ENCODE measurements around the gene GID8. TPM values are rescaled to one million over a fixed set of nuclear protein-coding genes. Genes with fewer than 3 reads are reported as not detected.

GID8 gene
- total and polyA plus RNA-seq, 2 of the 13 experiments (the other 11 are each of a cell fraction or from before 2014, with no cell fraction given): 39.6 to 59.8 TPM

DNA sequence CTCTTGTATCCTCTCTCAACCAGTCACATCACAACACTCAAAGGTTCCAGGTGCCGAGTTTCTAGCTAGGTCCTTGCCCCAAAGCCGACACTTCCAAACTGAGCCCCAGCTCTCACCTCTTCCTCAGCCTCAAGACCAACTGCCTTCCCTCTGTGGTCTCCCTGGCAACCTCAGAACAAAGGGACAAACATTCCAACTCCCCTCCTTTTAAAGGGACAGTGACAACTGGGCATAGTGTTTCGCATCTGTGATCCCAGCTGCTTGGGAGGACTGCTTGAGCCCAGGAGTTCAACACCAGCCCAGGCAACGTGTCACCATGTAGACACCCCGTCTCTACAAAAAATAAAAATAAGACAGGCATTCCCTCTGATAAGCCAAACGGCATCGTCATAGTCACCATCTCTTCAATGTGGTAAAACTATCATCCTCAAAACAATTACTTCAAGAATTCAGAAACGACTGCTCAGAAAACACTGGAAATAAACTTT is 22.9 kb upstream of the GID8 start (continued):
- TF ChIP-seq ZNF543 (CRISPR knock-in tag; IDR thresholded peaks at IDR 0.05) (no peak), KDM2A (CRISPR knock-in tag; IDR thresholded peaks at IDR 0.05; ENCODE audit: borderline replicate concordance, low read depth) (peak; percentile 28; the same call in 1 of the 2 replicates), KAT8 (CRISPR knock-in tag; IDR thresholded peaks at IDR 0.05) (no peak), GATAD2A (CRISPR knock-in tag; IDR thresholded peaks at IDR 0.05) (0 out of 2 replicates have a peak, but pooled peaks have one; percentile 10), SOX6 (IDR thresholded peaks at IDR 0.05) (no peak), SOX6 (CRISPR knock-in tag; IDR thresholded peaks at IDR 0.05) (peak; percentile 72), BRF2 (CRISPR knock-in tag; IDR thresholded peaks at IDR 0.05) (no peak), ZNF276 (CRISPR knock-in tag; IDR thresholded peaks at IDR 0.05; ENCODE audit: low read depth) (no peak), ZNF350 (CRISPR knock-in tag; IDR thresholded peaks at IDR 0.05; ENCODE audit: borderline replicate concordance, low read depth) (peak; percentile 28; the same call in 1 of the 2 replicates), ZSCAN31 (CRISPR knock-in tag; IDR thresholded peaks at IDR 0.05; ENCODE audit: low read depth) (no peak), HMGXB4 (CRISPR knock-in tag; IDR thresholded peaks at IDR 0.05; ENCODE audit: borderline replicate concordance in 1 of 2, low read depth in 1 of 2) (no peak), SPEN (CRISPR knock-in tag; IDR thresholded peaks at IDR 0.05; ENCODE audit: low read depth) (0 out of 2 replicates have a peak, but pooled peaks have one; percentile 11)
- TF ChIP-seq, protein P1, sequence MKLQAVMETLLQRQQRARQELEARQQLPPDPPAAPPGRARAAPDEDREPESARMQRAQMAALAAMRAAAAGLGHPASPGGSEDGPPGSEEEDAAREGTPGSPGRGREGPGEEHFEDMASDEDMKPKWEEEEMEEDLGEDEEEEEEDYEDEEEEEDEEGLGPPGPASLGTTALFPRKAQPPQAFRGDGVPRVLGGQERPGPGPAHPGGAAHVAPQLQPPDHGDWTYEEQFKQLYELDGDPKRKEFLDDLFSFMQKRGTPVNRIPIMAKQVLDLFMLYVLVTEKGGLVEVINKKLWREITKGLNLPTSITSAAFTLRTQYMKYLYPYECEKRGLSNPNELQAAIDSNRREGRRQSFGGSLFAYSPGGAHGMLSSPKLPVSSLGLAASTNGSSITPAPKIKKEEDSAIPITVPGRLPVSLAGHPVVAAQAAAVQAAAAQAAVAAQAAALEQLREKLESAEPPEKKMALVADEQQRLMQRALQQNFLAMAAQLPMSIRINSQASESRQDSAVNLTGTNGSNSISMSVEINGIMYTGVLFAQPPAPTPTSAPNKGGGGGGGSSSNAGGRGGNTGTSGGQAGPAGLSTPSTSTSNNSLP (IDR thresholded peaks at IDR 0.05; ENCODE audit: low read depth, low read length): no peak
- TF ChIP-seq, protein P2, sequence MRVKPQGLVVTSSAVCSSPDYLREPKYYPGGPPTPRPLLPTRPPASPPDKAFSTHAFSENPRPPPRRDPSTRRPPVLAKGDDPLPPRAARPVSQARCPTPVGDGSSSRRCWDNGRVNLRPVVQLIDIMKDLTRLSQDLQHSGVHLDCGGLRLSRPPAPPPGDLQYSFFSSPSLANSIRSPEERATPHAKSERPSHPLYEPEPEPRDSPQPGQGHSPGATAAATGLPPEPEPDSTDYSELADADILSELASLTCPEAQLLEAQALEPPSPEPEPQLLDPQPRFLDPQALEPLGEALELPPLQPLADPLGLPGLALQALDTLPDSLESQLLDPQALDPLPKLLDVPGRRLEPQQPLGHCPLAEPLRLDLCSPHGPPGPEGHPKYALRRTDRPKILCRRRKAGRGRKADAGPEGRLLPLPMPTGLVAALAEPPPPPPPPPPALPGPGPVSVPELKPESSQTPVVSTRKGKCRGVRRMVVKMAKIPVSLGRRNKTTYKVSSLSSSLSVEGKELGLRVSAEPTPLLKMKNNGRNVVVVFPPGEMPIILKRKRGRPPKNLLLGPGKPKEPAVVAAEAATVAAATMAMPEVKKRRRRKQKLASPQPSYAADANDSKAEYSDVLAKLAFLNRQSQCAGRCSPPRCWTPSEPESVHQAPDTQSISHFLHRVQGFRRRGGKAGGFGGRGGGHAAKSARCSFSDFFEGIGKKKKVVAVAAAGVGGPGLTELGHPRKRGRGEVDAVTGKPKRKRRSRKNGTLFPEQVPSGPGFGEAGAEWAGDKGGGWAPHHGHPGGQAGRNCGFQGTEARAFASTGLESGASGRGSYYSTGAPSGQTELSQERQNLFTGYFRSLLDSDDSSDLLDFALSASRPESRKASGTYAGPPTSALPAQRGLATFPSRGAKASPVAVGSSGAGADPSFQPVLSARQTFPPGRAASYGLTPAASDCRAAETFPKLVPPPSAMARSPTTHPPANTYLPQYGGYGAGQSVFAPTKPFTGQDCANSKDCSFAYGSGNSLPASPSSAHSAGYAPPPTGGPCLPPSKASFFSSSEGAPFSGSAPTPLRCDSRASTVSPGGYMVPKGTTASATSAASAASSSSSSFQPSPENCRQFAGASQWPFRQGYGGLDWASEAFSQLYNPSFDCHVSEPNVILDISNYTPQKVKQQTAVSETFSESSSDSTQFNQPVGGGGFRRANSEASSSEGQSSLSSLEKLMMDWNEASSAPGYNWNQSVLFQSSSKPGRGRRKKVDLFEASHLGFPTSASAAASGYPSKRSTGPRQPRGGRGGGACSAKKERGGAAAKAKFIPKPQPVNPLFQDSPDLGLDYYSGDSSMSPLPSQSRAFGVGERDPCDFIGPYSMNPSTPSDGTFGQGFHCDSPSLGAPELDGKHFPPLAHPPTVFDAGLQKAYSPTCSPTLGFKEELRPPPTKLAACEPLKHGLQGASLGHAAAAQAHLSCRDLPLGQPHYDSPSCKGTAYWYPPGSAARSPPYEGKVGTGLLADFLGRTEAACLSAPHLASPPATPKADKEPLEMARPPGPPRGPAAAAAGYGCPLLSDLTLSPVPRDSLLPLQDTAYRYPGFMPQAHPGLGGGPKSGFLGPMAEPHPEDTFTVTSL (CRISPR knock-in tag; IDR thresholded peaks at IDR 0.05; ENCODE audit: borderline replicate concordance): no peak
